HL-60 (cell line): ENCODE results near the gene TNNI3.

Experiments
- GABPA ChIP-seq: IDR thresholded peaks from 2 replicates; pipeline ENCODE4 v1.6.1; 2012; ENCODE audit warnings: low read depth
- SPI1 ChIP-seq: IDR thresholded peaks from 2 replicates; pipeline ENCODE4 v1.6.1; 2012; ENCODE audit warnings: low read depth, mild to moderate bottlenecking, borderline replicate concordance
- TF ChIP-seq, protein P1 (sequence below): IDR thresholded peaks from one replicate; pipeline ENCODE4 v1.5.1; 2011; ENCODE audit warnings: low read length, control low read depth, inconsistent platforms; ENCODE audit not compliant: insufficient read depth
- TF ChIP-seq, protein P2 (sequence below): IDR thresholded peaks from 2 replicates; pipeline ENCODE4 v1.6.1; 2012; ENCODE audit warnings: low read depth; ENCODE audit not compliant: insufficient replicate concordance

- TF ChIP-seq, protein P1, sequence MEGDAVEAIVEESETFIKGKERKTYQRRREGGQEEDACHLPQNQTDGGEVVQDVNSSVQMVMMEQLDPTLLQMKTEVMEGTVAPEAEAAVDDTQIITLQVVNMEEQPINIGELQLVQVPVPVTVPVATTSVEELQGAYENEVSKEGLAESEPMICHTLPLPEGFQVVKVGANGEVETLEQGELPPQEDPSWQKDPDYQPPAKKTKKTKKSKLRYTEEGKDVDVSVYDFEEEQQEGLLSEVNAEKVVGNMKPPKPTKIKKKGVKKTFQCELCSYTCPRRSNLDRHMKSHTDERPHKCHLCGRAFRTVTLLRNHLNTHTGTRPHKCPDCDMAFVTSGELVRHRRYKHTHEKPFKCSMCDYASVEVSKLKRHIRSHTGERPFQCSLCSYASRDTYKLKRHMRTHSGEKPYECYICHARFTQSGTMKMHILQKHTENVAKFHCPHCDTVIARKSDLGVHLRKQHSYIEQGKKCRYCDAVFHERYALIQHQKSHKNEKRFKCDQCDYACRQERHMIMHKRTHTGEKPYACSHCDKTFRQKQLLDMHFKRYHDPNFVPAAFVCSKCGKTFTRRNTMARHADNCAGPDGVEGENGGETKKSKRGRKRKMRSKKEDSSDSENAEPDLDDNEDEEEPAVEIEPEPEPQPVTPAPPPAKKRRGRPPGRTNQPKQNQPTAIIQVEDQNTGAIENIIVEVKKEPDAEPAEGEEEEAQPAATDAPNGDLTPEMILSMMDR, result peak; percentile 82
- no peak for TF ChIP-seq SPI1
- no peak for TF ChIP-seq GABPA
- TF ChIP-seq, protein P2, sequence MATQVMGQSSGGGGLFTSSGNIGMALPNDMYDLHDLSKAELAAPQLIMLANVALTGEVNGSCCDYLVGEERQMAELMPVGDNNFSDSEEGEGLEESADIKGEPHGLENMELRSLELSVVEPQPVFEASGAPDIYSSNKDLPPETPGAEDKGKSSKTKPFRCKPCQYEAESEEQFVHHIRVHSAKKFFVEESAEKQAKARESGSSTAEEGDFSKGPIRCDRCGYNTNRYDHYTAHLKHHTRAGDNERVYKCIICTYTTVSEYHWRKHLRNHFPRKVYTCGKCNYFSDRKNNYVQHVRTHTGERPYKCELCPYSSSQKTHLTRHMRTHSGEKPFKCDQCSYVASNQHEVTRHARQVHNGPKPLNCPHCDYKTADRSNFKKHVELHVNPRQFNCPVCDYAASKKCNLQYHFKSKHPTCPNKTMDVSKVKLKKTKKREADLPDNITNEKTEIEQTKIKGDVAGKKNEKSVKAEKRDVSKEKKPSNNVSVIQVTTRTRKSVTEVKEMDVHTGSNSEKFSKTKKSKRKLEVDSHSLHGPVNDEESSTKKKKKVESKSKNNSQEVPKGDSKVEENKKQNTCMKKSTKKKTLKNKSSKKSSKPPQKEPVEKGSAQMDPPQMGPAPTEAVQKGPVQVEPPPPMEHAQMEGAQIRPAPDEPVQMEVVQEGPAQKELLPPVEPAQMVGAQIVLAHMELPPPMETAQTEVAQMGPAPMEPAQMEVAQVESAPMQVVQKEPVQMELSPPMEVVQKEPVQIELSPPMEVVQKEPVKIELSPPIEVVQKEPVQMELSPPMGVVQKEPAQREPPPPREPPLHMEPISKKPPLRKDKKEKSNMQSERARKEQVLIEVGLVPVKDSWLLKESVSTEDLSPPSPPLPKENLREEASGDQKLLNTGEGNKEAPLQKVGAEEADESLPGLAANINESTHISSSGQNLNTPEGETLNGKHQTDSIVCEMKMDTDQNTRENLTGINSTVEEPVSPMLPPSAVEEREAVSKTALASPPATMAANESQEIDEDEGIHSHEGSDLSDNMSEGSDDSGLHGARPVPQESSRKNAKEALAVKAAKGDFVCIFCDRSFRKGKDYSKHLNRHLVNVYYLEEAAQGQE, result no peak
Measured at GRCh38 chr19:55146078-55146704, 11.3 kb downstream of the TNNI3 start.
